Renal cortex interstitium (tissue), 11 donors: ENCODE results near the gene ZBTB8B. TPM values are rescaled to one million over a fixed set of nuclear protein-coding genes. Genes with fewer than 3 reads are reported as not detected.

Experiments used
- DNase-seq, 11 donors: peaks; one replicate each; pipeline ENCODE4 v3.0.0-alpha.2; 2013; ENCODE audit warnings: low read depth in 9 of 11, low spot score in 4 of 11; ENCODE audit errors: extremely low read depth in 1 of 11
- polyA plus RNA-seq, 3 donors: library from polyadenylated mRNA; unstranded; fragments of 120-200 nt; gene quantifications; one replicate each; pipeline ENCODE4 v1.2.1, GENCODE V29; 2013; ENCODE audit not compliant: insufficient read length in 3 of 3

The ZBTB8B gene
- polyA plus RNA-seq, 3 donors, result 1.2 to 1.5 (median 1.3) TPM

- DNase-seq, result no peak
These were observed 30.0 kb downstream of the ZBTB8B start for GRCh38 chr1:32494711-32495337.

GRCh38 chr1:32496127-32496526 lies 31.3 kb downstream of the ZBTB8B start:
- DNase-seq, result no peak

- DNase-seq, result no peak
These were observed 33.9 kb downstream of the ZBTB8B start for GRCh38 chr1:32498751-32499150.

- DNase-seq, result peak in 7 of 11 donors; percentile 32 to 62 (median 51)
These were observed 35.7 kb downstream of the ZBTB8B start for GRCh38 chr1:32500387-32501209.

- DNase-seq, result no peak
These were observed 37.0 kb downstream of the ZBTB8B start for GRCh38 chr1:32501865-32502264.

GRCh38 chr1:32503153-32503552 lies 38.3 kb downstream of the ZBTB8B start:
- no peak for DNase-seq

- DNase-seq, result no peak
These were observed 42.1 kb downstream of the ZBTB8B start for GRCh38 chr1:32507021-32507420.

- no peak for DNase-seq
These were observed 43.9 kb downstream of the ZBTB8B start for GRCh38 chr1:32508761-32509160.

- DNase-seq, result no peak
These were observed 45.1 kb downstream of the ZBTB8B start for GRCh38 chr1:32509939-32510338.

Other genes with a start within 250 kb of the ZBTB8B start
- 10 to 100 TPM; 23.0 to 33.6 (median 27.4) TPM for gene TMEM234, start 242.7 kb upstream of the ZBTB8B start, polyA plus RNA-seq
- gene EIF3I, start 242.7 kb upstream of the ZBTB8B start, polyA plus RNA-seq, result 100 to 1,000 TPM; 168 to 187 (median 181) TPM
- gene FAM167B, start 217.8 kb upstream of the ZBTB8B start, polyA plus RNA-seq, result 10 to 100 TPM in 2 of 3 donors, 1 to 10 TPM in 1; 6.5 to 13.3 (median 10.4) TPM
- 1 to 10 TPM; 3.4 to 4.8 (median 3.8) TPM for gene LCK, start 213.8 kb upstream of the ZBTB8B start, polyA plus RNA-seq
- 100 to 1,000 TPM; 174 to 189 (median 181) TPM for gene HDAC1, start 173.0 kb upstream of the ZBTB8B start, polyA plus RNA-seq
- gene MARCKSL1, start 128.8 kb upstream of the ZBTB8B start, polyA plus RNA-seq, result 100 to 1,000 TPM; 402 to 500 (median 427) TPM
- gene FAM229A, start 102.6 kb upstream of the ZBTB8B start, polyA plus RNA-seq, result 10 to 100 TPM in 1 of 3 donors, 1 to 10 TPM in 2; 5.5 to 12.7 (median 5.9) TPM
- gene TSSK3, start 102.5 kb upstream of the ZBTB8B start, polyA plus RNA-seq, result 1 to 10 TPM; 3.6 to 8.8 (median 4.2) TPM
- 10 to 100 TPM; 57.6 to 65.3 (median 59.4) TPM for gene BSDC1, start 70.6 kb upstream of the ZBTB8B start, polyA plus RNA-seq
- gene ZBTB8A, start 74.4 kb downstream of the ZBTB8B start, polyA plus RNA-seq, result 10 to 100 TPM; 16.5 to 17.1 (median 16.9) TPM
- 10 to 100 TPM; 34.8 to 40.4 (median 39.3) TPM for gene ZBTB8OS, start 185.5 kb downstream of the ZBTB8B start, polyA plus RNA-seq
- gene RBBP4, start 186.1 kb downstream of the ZBTB8B start, polyA plus RNA-seq, result 100 to 1,000 TPM; 290 to 367 (median 336) TPM
- 1 to 10 TPM; 1.3 to 2.0 (median 1.8) TPM for gene SYNC, start 237.7 kb downstream of the ZBTB8B start, polyA plus RNA-seq